Uterus (tissue), 2 donors: ENCODE results near the gene FAM234B.

Source experiments
- CTCF ChIP-seq, 4 experiments: fragments of 200-600 bp in 2 of 4; fragments of 450-650 bp in 2 of 4; sonication (generic) in 2 of 4; IDR thresholded peaks; one replicate each; pipeline ENCODE4 v1.5.1; 2016 to 2019; ENCODE audit warnings: antibody characterized with exemption in 4 of 4, mild to moderate bottlenecking in 2 of 4, moderate library complexity in 1 of 4
- POLR2A ChIP-seq, 2 donors: fragments of 450-650 bp; IDR thresholded peaks; one replicate each; pipeline ENCODE4 v1.6.1; 2016; ENCODE audit warnings: antibody characterized with exemption in 2 of 2, mild to moderate bottlenecking in 1 of 2, moderate library complexity in 1 of 2

DNA sequence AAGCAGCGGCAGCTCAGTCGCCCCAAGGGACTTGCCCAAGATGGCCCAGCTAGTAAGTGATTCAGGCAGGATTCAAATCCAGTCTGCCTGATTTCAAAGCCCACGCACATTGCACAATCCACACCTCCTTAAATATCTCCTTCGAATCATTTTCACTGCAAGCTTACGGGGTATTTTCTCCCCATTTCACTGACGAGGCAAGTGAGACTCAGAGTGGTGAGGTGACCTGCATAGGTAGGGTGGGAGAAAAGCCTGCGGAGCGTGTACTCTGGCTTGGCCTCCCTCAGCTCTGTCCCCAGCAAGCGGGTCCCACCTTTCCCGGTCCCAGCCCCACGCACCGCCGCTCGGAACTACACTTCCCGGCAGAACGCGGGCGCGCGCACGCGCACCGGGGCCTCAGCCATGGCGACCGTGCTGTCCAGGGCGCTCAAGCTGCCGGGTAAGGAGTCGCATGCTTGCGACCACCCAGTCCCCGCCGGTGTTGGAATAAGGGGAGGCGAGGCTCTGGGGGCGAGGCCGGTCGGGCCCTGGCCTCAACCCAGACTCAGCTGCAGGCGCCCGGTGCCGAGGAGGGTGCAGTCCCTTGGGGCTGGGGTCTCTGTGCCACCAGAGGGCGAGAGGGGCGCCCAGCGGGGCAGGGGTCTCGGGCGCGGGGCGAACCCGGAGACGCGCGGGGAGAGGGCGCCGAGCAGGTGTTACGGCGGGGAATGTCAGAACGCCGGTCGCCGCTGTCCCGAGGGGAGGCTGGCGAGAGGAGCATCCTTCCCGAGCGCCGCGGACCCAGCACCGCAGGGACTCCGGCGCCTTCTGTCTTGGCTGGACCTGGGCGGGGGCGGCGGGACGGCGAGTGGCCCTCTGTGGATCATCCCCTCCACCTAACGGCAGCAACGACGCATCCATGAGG lies at the start of gene FAM234B:
- peak in 3 of 4 experiments; percentile 7 to 39 (median 12) for TF ChIP-seq CTCF (IDR thresholded peaks at IDR 0.05)
- TF ChIP-seq POLR2A (IDR thresholded peaks at IDR 0.05): peak in 1 of 2 donors; percentile 49
